OCI-LY7 (cell line): Measurements from ENCODE around the gene KRT80.

Source experiments
- EZH2phosphoT487 ChIP-seq: fragments of 200-600 bp; sonication (generic); IDR thresholded peaks from 2 replicates; pipeline ENCODE4 v1.6.1; 2018; ENCODE audit warnings: low read depth, borderline replicate concordance, mild to moderate bottlenecking, mixed run types, antibody characterized with exemption, low read length, moderate library complexity, mixed read lengths
- TF ChIP-seq, protein P1 (sequence below): fragments of 200-600 bp; sonication (generic); conservative IDR thresholded peaks from 2 replicates; pipeline ENCODE4 v1.5.1; 2014; ENCODE audit warnings: mild to moderate bottlenecking, antibody characterized with exemption, low read length, moderate library complexity, mixed read lengths

DNA sequence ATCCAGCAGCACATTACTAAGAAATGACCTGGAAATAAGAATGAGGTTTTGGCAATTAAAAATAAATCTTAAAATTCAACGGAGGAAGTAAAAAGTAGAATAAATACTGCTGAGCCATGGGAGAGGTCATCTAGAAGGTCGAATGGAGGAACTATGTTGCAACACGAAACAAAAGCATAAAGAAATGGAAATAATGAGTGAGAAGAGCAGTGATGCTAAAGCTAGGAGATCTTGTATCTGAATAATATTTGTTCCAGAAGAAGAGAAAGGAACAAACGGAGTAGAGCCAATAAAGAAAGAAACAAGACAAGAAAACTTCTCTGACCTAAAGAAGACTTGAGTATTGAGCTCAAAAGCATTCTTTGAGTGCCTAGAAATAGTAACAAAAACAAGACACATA lies 34.6 kb upstream of the KRT80 start:
- TF ChIP-seq, protein P1, sequence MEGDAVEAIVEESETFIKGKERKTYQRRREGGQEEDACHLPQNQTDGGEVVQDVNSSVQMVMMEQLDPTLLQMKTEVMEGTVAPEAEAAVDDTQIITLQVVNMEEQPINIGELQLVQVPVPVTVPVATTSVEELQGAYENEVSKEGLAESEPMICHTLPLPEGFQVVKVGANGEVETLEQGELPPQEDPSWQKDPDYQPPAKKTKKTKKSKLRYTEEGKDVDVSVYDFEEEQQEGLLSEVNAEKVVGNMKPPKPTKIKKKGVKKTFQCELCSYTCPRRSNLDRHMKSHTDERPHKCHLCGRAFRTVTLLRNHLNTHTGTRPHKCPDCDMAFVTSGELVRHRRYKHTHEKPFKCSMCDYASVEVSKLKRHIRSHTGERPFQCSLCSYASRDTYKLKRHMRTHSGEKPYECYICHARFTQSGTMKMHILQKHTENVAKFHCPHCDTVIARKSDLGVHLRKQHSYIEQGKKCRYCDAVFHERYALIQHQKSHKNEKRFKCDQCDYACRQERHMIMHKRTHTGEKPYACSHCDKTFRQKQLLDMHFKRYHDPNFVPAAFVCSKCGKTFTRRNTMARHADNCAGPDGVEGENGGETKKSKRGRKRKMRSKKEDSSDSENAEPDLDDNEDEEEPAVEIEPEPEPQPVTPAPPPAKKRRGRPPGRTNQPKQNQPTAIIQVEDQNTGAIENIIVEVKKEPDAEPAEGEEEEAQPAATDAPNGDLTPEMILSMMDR: no peak
- TF ChIP-seq EZH2phosphoT487: no peak
